GM19025 (cell line): ENCODE data around the gene C1orf116.

Experiments used
- ATAC-seq: cut with Tn5 transposase; IDR thresholded peaks from one replicate; pipeline ENCODE4 v1.9.1; 2021; ENCODE audit warnings: mild to moderate bottlenecking, low read depth, moderate library complexity; ENCODE audit not compliant: unreplicated experiment

Gene C1orf116

GRCh38 chr1:207032528-207033017, at the start of gene C1orf116:
Gene C1orf116, minus strand, starts transcription at chr1:207032756. Its CDS starts 5,158 bp downstream, at chr1:207027598.
- no peak for ATAC-seq

GRCh38 chr1:207081806-207082205, 49.2 kb upstream of the C1orf116 start:
- ATAC-seq = no peak

- no peak for ATAC-seq
Measured at GRCh38 chr1:207081088-207081487, 48.5 kb upstream of the C1orf116 start.

GRCh38 chr1:207079706-207080241, 47.2 kb upstream of the C1orf116 start:
- ATAC-seq = no peak

- no peak for ATAC-seq
Measured at GRCh38 chr1:207078578-207079132, 46.1 kb upstream of the C1orf116 start.

GRCh38 chr1:207077470-207078377, 45.2 kb upstream of the C1orf116 start:
- ATAC-seq = no peak

GRCh38 chr1:207077012-207077411, 44.5 kb upstream of the C1orf116 start:
- ATAC-seq = no peak

- no peak for ATAC-seq
Measured at GRCh38 chr1:207076181-207076955, 43.8 kb upstream of the C1orf116 start.

GRCh38 chr1:207073906-207074820, 41.6 kb upstream of the C1orf116 start:
- ATAC-seq = no peak

- no peak for ATAC-seq
Measured at GRCh38 chr1:207072233-207072632, 39.7 kb upstream of the C1orf116 start.

- ATAC-seq = no peak
Measured at GRCh38 chr1:207071426-207071825, 38.9 kb upstream of the C1orf116 start.

GRCh38 chr1:207070811-207071210, 38.3 kb upstream of the C1orf116 start:
- ATAC-seq = no peak

- no peak for ATAC-seq
Measured at GRCh38 chr1:207069858-207070506, 37.4 kb upstream of the C1orf116 start.

- no peak for ATAC-seq
Measured at GRCh38 chr1:207069061-207069460, 36.5 kb upstream of the C1orf116 start.

- no peak for ATAC-seq
Measured at GRCh38 chr1:207067665-207068064, 35.1 kb upstream of the C1orf116 start.

GRCh38 chr1:207067185-207067584, 34.6 kb upstream of the C1orf116 start:
- ATAC-seq = no peak

GRCh38 chr1:207064561-207064960, 32.0 kb upstream of the C1orf116 start:
- ATAC-seq = no peak

- no peak for ATAC-seq
Measured at GRCh38 chr1:207063014-207063413, 30.5 kb upstream of the C1orf116 start.

GRCh38 chr1:207062058-207062457, 29.5 kb upstream of the C1orf116 start:
- ATAC-seq = no peak
